DND-41 (cell line): Measurements from ENCODE around the gene AACS.

Experiments
- ATAC-seq: fragments of 200-7000 bp; cut with Tn5 transposase; 3 replicates; pipeline ENCODE4 v1.9.1; 2021; ENCODE audit warnings: low read depth; ENCODE audit not compliant: insufficient read depth
- DNase-seq: peaks from one replicate; pipeline ENCODE4 v3.0.0-alpha.2; 2020
- H2AFZ ChIP-seq: 2 replicates; pipeline ENCODE4 v1.6.0; 2012; ENCODE audit warnings: low read depth, low read length
- H3K27ac ChIP-seq: 2 replicates; pipeline ENCODE4 v1.5.1; 2012; ENCODE audit warnings: low read length, inconsistent platforms
- H3K27me3 ChIP-seq: fragments of 200-600 bp; sonication (generic); 2 replicates; pipeline ENCODE4 v1.6.0; 2012; ENCODE audit warnings: low read length, mild to moderate bottlenecking, inconsistent platforms; ENCODE audit not compliant: insufficient read depth, poor library complexity
- H3K36me3 ChIP-seq: 2 replicates; pipeline ENCODE4 v1.5.1; 2012; ENCODE audit warnings: low read length, inconsistent platforms; ENCODE audit not compliant: insufficient read depth
- H3K4me1 ChIP-seq: 2 replicates; pipeline ENCODE4 v1.5.1; 2012; ENCODE audit warnings: mild to moderate bottlenecking, low read length; ENCODE audit not compliant: insufficient read depth
- H3K4me2 ChIP-seq: 2 replicates; pipeline ENCODE4 v1.6.0; 2012; ENCODE audit warnings: mild to moderate bottlenecking, moderate library complexity, low read length, inconsistent platforms; ENCODE audit not compliant: insufficient read depth
- H3K4me3 ChIP-seq, 2 experiments: fragments of 200-600 bp in 1 of 2; shearing (Covaris generic) in 1 of 2; 2 replicates each; pipeline ENCODE4 v1.5.1; 2012 to 2016; ENCODE audit warnings: inconsistent platforms in 2 of 2, low read length in 2 of 2, mild to moderate bottlenecking in 2 of 2, low read depth in 1 of 2, moderate library complexity in 1 of 2
- H3K79me2 ChIP-seq: 2 replicates; pipeline ENCODE4 v1.6.0; 2012; ENCODE audit warnings: low read length, inconsistent platforms; ENCODE audit not compliant: insufficient read depth
- H3K9ac ChIP-seq: 2 replicates; pipeline ENCODE4 v1.6.0; 2012; ENCODE audit warnings: low read depth, mild to moderate bottlenecking, inconsistent platforms, low read length, moderate library complexity
- H3K9me3 ChIP-seq: 2 replicates; pipeline ENCODE4 v1.5.1; 2012; ENCODE audit warnings: low read length, moderate library complexity, mild to moderate bottlenecking, inconsistent platforms; ENCODE audit not compliant: insufficient read depth, severe bottlenecking
- H4K20me1 ChIP-seq: 2 replicates; pipeline ENCODE4 v1.6.0; 2012; ENCODE audit warnings: low read length; ENCODE audit not compliant: insufficient read depth
- EZH2 ChIP-seq: IDR thresholded peaks from 3 replicates; pipeline ENCODE4 v1.6.1; 2012; ENCODE audit warnings: borderline replicate concordance, low read depth, mild to moderate bottlenecking, moderate library complexity, low read length, inconsistent platforms; ENCODE audit not compliant: severe bottlenecking
- TF ChIP-seq, protein P1 (sequence below): IDR thresholded peaks from 2 replicates; pipeline ENCODE4 v1.5.1; 2012; ENCODE audit warnings: borderline replicate concordance, low read length, moderate library complexity, mild to moderate bottlenecking; ENCODE audit not compliant: poor library complexity, severe bottlenecking; ENCODE audit errors: extremely low read depth

The AACS gene

DNA sequence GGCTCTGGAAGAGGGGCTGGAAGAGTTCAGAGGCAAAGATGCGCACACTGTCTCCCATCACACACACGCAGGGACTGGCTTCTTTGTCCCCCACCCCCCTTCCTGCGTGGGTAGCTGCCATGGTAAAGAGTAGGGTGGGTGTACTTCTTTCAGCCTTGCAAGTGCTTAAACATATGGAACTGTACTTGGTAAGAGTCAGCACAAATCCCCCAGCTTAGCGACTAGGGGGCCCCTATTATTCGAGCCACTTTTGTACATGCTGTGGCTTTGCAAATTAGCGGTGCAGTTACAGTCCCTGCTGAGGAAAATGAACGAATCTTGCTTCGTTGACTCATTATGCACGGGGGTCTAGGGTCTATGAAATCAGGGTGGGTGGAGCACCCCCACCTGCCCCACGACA, 123.8 kb downstream of the AACS start:
- Histone ChIP-seq H2AFZ (no peak overlapping the region), H3K36me3 (no peaks in the 10 kb centered on the region), H3K9ac (no peak overlapping the region), H3K79me2 (no peaks in the 10 kb centered on the region), H3K4me3 (no peak overlapping the region), H3K4me1 (0 out of 2 replicates have a peak, but pooled peaks cover 3% of the 10 kb centered on the region), H3K27me3 (peaks cover 46% of the 10 kb centered on the region), H3K9me3 (no peaks in the 10 kb centered on the region), H4K20me1 (peaks cover 5% of the 10 kb centered on the region; the same call in 1 of the 2 replicates), H3K4me2 (no peak overlapping the region), H3K27ac (no peak overlapping the region)
- TF ChIP-seq, protein P1, sequence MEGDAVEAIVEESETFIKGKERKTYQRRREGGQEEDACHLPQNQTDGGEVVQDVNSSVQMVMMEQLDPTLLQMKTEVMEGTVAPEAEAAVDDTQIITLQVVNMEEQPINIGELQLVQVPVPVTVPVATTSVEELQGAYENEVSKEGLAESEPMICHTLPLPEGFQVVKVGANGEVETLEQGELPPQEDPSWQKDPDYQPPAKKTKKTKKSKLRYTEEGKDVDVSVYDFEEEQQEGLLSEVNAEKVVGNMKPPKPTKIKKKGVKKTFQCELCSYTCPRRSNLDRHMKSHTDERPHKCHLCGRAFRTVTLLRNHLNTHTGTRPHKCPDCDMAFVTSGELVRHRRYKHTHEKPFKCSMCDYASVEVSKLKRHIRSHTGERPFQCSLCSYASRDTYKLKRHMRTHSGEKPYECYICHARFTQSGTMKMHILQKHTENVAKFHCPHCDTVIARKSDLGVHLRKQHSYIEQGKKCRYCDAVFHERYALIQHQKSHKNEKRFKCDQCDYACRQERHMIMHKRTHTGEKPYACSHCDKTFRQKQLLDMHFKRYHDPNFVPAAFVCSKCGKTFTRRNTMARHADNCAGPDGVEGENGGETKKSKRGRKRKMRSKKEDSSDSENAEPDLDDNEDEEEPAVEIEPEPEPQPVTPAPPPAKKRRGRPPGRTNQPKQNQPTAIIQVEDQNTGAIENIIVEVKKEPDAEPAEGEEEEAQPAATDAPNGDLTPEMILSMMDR: no peak
- no peak for TF ChIP-seq EZH2
- ATAC-seq (no peak), DNase-seq (no peak)

DNA sequence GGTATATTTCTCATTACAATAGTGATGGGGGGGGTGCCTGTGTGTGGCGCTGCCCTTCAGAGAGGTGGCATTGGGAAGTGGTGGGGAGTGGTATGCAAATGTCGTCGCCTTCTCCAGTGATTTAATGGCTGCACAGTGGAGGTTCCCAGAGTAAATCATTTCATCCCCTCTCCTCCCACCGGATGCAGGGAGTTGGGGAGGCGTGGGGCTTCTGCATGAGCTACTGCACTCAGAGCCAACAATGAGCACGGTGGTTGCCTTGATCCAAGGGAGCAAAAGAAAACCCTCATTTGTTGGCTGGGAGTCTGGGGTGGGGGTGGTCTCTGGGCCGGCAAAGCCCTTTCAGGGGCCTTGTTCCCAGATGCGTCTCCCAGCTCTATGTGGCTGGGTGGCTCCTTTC, 124.3 kb downstream of the AACS start:
- TF ChIP-seq EZH2: no peak
- TF ChIP-seq, protein P1: no peak
- H4K20me1 ChIP-seq: peaks cover 2% of the 10 kb centered on the region; the same call in 1 of the 2 replicates
- no peak overlapping the region for H3K4me2 ChIP-seq
- H3K9me3 ChIP-seq: no peaks in the 10 kb centered on the region
- H3K27me3 ChIP-seq: peaks cover 42% of the 10 kb centered on the region
- no peaks in the 10 kb centered on the region for H3K79me2 ChIP-seq
- 0 out of 2 replicates have a peak, but pooled peaks cover 3% of the 10 kb centered on the region for H3K4me1 ChIP-seq
- no peaks in the 10 kb centered on the region for H3K36me3 ChIP-seq
- H3K9ac ChIP-seq: no peak overlapping the region
- no peak overlapping the region for H3K27ac ChIP-seq
- no peak overlapping the region for H3K4me3 ChIP-seq
- DNase-seq (no peak), ATAC-seq (no peak)
- H2AFZ ChIP-seq: no peak overlapping the region

DNA sequence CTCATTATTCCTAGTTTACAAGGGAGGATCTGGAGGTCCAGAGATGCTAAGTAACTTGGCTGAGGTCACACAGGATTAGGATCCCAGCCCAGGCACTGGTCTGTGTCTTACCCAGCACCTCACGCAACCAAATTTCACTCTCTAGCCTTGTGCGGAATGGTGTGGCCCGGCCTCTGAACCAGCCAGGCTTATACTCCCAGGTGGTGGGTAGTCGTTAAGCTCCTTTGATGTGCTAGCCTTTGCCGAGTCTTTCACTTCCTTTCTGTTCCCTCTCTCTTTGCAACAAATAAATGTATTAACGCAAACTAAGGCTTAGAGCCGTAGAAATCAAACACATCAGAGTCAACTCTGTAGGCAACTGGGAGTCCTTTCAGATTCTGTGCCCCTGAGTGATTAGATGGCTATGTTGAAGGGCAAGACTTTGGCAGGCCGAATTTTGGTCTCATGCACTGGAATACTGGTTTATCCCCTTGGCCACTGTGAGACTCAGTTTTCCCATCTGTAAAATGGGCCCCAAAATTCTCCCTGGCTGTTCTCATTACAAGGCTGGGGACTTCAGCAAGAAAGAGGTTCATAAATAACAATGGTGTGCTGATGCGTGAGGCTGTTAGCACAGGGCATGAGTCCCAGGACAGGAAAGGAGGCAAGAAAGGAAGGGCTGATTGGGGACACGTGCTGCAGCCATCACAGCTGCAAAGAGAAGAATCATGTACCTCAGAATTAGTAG, 126.3 kb downstream of the AACS start:
- DNase-seq (no peak), ATAC-seq (no peak)
- H3K36me3 ChIP-seq: no peaks in the 10 kb centered on the region
- no peaks in the 10 kb centered on the region for H3K79me2 ChIP-seq
- 0 out of 2 replicates have a peak, but pooled peaks cover 3% of the 10 kb centered on the region for H3K4me1 ChIP-seq
- H4K20me1 ChIP-seq: no peaks in the 10 kb centered on the region
- H3K27ac ChIP-seq: no peak overlapping the region
- H3K27me3 ChIP-seq: peaks cover 32% of the 10 kb centered on the region
- TF ChIP-seq, protein P1: no peak
- TF ChIP-seq EZH2: no peak
- no peak overlapping the region for H2AFZ ChIP-seq
- no peaks in the 10 kb centered on the region for H3K9me3 ChIP-seq
- H3K9ac ChIP-seq: no peak overlapping the region
- H3K4me3 ChIP-seq: no peak overlapping the region
- H3K4me2 ChIP-seq: no peak overlapping the region
